ENCODE measurements around the gene OGFOD3. TPM values are rescaled to one million over a fixed set of nuclear protein-coding genes. Genes with fewer than 3 reads are reported as not detected.
A peak's percentile ranks its signal among the peaks of the same experiment; 100 is the strongest.
"Not testable (repeated sequence)": the region's sequence is repeated elsewhere in the genome, so short reads cannot be mapped to it uniquely, and the experiment has no call there.

Gene OGFOD3
- total RNA-seq, 1 donor from 2014 or later, result 23.5 TPM

DNA sequence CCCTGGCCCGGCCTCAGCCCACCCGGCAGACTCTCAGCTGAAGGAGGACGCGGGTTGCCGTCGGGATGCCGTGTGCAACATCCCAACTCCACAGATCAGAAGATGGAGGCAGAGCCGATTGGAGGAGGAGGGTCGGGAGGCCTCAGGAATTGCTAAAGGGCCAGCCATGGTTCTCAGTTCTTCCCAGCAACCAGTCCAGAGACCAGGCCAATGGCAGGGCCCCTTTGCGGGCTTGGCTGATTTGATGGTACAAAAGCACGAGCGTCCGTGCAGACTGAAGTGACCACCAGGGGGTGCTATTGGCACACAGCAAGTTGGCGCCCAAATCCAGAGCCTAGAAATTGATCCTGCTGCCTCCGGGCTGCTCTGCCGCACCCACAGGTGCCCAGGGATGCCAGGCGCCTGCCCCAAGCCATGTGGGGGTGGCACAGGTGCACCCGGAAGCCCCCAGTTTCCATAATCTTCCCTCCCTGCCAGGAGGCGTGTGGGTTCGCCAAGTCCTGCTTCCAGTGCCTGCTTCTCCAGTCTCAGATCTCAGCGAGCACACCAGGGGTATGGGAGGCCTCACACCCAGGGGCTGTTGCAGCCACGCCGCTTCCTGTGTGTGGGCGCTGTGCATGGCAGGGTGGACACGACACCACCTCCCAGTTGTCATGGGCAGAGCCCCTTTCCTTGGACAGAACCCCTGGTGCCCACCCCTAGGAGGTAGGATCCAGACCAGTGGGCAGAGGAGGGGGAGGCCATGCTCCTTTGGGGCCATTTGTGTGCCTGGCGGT is 66.5 kb downstream of the OGFOD3 start:
- ATAC-seq, result peak; percentile 74
- peak; percentile 89 for DNase-seq (ENCODE audit: missing footprints)
- intact Hi-C loops (cut with DNase I), result loop anchor here (1.0 to 10.0 kb wide), 3 partner anchors 62 to 423 kb away; no protein-coding TSS in a partner anchor

DNA sequence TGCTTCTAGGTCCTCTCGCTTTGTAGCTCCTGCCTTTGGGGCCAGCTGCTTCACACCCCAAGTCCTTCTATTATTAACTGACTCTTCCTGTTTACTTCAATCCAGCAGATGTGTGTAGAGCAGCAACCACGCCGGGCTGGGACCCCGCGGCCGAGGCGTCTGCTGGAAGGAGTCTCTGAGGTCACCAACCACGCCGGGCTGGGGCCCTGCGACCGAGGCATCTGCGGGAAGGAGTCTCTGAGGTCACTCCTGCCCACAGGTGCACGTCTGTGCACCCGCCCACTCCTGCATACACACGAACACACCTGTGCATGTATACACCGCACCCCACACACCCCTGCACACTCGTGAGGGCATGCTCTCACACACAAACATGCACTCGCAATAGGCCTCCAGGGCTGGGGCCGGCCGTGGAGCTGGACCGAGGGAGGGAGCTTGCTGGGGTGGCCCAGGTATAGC is 67.1 kb downstream of the OGFOD3 start:
- intact Hi-C loops (cut with DNase I), result loop anchor here (5.0 to 10.0 kb wide), 2 partner anchors 201 to 424 kb away; no protein-coding TSS in a partner anchor
- ATAC-seq (peak; percentile 17), DNase-seq (ENCODE audit: missing footprints) (no peak)

DNA sequence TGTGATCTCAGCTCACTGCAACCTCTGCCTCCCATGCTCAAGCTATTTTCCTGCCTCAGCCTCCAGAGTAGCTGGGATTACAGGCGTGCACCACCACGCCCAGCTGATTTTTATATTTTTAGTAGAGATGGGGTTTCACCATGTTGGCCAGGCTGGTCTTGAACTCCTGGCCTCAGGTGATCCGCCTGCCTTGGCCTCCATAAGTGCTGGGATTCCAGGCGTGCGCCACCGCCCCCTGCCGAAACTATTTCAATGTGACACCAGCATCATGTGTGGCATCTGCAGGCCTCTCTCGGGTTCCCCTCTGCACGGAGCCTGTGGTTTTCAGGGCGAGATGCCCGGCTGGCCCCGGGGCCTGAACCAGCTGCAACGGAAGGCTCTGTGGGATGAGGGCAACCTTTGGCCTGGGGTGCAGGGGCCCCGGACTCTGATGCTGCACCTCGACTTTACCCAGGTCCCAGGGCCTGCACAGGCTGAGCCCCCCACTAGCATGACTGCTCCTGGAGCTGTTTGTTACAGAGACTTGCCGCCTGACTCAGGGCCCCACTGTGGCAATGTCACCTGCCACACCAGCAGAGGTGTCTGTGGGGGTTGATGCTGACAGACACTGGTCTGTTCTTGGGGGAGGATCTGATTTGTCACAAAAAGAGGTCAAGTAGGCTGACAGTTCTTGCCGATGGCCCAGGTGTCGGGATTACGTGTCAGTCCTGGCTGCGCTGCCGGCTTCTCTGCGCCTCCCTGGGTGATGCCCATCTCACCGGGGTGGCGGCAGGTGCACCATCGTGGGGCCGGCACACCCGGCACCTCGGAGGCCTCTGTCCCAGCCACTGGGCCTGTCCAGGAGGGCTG is 68.0 kb downstream of the OGFOD3 start:
- ATAC-seq (no peak), DNase-seq (ENCODE audit: missing footprints) (peak; percentile 79)
- intact Hi-C loops (cut with DNase I), result loop anchor here (5.0 to 10.0 kb wide), 2 partner anchors 202 to 424 kb away; no protein-coding TSS in a partner anchor

DNA sequence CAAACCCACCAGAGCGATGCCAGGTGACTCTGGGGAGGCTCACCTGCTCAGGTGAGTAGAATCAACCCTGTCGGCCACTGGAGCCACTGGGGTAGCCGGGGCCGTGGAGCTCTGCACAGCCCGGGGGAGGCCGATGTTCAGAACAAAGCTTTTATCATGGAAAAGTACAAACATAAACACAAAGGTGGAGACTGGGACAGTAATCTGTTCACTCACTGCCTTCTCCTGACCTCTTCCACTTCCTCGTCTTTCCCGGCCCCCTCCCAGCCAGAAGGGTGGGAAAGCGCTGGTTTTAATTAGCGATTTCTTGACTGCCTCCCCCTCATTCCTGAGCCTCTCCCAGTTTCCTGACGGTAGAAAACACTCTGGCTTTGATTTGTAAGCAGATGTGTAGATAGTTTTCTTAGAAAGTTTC is 69.1 kb downstream of the OGFOD3 start:
- no peak for DNase-seq (ENCODE audit: missing footprints)
- intact Hi-C loops (cut with DNase I), result no loop called here
- ATAC-seq, result no peak

DNA sequence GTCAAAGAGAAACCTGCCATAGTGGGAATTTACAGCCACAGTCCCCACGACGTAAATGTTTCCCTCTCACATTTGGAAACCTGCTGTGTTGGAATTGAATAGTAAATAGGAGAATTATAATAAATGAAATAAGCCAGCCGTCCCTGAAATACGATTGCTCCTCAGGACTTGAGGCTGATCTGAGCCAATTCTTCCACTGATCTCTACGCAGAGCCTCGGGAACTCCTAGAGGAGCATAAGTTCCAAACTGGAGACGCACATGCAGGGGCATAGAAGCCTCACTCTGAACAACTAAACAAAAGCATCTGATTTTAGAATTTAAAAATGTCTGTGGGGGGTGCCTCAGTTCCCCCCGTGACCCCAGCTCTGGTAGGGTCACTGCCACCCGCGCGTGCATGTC is 69.5 kb downstream of the OGFOD3 start:
- no peak for DNase-seq (ENCODE audit: missing footprints)
- no peak for ATAC-seq
- intact Hi-C loops (cut with DNase I), result no loop called here

DNA sequence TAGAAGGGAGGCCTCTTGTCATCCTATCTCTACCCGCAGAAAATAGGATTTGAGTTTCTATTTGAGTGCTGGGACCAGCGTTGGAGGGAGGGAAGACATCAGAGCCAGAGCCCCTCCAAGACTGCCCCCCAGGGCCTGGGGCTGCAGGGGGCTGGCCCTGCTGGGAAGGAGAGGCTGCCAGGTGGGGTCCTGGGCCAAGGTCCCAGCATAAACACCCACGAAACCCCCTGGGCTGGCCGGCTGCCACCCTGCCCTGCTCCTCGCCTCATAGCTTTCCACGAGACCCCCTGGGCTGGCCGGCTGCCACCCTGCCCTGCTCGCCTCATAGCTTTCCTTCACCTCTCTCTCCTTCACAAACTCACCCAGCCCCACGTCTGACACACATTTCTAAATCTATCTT is 70.0 kb downstream of the OGFOD3 start:
- ATAC-seq (no peak), DNase-seq (ENCODE audit: missing footprints) (no peak)
- intact Hi-C loops (cut with DNase I), result no loop called here

DNA sequence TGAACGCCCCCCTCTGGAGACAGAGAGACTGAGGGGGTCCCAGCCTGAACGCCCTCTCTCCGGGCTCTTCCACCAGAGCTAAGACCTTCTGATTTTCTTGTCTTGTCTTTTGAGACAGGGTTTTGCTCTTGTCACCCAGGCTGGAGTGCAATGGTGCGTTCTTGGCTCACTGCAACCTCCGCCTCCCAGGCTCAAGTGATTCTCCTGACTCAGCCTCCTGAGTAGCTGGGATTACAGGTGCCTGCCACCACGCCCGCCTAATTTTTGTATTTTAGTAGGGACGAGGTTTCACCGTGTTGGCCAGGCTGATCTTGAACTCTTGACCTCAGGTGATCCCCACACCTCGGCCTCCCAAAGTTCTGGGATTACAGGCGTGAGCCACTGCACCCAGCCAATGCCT is 70.4 kb downstream of the OGFOD3 start:
- ATAC-seq; DNase-seq (ENCODE audit: missing footprints); intact Hi-C loops (cut with DNase I): not testable (repeated sequence)

DNA sequence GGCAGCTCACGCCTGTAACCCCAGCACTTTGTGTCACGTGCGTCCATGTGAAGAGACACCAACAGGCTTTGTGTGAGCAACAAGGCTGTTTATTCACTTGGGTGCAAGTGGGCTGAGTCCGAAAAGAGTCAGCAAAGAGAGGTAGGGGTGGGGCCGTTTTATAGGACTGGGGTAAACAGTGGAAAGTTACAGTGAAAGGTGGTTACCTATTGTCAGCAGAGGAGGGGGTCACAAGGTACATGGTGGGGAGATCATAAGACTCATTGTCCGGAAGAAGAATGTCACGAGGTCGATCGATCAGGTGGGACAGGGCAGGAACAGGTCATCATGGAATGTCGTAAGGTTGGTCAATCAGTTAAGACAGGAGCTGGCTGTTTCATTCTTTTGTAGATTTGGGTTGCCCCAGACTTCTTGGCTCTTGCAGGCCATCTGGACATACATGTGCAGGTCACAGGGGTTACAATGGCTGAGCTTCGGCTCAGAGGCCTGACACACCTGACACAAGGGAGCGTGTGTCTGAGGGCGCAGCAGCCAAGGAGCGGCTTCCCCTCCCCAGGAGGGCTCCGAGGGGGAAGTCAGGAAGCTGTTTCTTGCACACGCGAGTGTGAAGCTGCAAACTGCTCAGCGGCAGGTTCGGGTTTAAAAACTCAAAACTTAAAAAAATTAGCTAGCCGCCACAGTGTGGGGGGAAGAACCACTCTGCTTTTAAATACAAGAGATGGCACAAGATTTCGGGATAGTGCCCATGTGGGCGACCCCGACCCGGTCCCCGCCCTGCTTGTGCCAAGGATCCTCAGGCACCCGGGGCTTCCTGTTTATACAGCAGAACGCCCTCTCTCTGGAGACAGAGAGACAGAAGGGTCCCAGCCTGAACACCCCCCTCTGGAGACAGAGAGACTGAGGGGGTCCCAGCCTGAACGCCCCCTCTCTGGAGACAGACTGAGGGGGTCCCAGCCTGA is 71.8 kb downstream of the OGFOD3 start:
- ATAC-seq, result no peak
- intact Hi-C loops (cut with DNase I), result no loop called here
- peak; percentile 51 for DNase-seq (ENCODE audit: missing footprints)

DNA sequence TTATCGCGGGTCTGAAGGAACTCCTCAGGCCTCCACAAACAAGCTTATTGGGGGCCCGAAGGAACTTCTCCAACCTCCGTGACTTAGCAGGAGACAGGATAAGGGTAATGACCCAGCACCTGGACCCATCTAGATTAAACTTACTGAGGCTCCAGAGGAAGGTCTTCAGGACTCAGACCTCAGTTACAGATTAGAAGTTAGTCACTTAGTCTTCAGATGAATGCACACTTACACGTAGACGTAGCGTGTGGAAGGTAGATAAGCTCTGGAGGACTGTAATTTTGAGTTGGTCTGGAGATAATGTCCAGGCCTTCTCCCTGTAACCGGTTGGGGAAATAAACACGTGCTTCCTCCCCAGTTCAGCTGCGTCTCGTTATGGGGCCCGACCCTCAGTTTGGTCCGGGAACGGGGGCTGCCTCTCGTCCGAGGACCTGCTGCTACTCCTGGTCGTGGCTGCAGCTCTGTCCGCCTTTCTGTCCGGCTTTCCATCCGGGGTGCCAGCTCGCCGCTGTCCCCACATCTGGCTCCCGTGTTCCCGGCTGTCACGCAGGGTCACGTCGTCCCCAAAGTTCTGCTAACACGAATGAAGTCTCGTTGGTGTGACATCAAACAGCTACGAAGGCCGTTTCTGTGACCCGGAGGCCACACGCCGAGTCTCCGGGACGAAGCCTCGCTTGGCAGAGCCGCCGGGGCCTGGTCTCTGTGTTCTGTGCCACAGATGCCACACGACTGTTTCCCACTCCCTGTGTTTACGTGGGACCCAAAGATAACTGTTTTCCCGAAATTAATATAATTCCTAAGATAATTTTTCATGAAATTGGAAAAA is 73.0 kb downstream of the OGFOD3 start:
- ATAC-seq, result no peak
- intact Hi-C loops (cut with DNase I), result no loop called here
- DNase-seq (ENCODE audit: missing footprints), result no peak

DNA sequence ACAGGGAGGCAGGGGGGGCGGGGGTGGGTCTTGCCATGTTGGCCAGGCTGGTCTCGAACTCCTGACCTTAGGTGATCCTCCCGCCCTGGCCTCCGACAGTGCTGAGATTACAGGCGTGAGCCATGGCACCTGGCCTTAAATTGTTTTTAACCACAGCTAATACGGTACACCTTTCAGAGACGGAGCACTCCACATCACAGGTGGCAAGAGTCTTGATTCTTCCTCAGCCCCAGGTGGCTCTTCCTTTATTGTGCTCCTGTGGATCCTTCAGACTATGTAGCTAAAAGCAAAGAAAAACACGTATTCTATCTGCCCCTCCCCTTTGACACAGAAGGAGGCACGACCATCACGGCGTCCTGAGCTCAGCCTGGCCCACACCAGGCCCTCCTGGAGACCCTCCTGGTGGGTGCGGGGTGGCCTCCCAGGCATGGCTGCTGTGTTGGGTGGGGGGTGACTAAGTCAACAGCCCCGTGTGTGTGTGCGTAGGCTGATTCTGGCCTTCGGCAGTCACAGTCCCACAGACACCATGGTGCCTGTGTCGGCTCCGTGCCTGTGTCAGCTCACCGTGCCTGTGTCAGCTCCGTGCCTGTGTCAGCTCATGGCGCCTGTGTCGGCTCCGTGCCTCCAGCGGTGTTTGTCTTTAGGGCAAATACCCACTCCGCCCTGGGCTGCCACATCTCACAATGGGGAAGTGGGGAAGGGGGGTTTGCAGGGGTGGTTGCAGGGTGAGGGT is 74.0 kb downstream of the OGFOD3 start:
- DNase-seq (ENCODE audit: missing footprints) (peak; percentile 58), ATAC-seq (no peak)

DNA sequence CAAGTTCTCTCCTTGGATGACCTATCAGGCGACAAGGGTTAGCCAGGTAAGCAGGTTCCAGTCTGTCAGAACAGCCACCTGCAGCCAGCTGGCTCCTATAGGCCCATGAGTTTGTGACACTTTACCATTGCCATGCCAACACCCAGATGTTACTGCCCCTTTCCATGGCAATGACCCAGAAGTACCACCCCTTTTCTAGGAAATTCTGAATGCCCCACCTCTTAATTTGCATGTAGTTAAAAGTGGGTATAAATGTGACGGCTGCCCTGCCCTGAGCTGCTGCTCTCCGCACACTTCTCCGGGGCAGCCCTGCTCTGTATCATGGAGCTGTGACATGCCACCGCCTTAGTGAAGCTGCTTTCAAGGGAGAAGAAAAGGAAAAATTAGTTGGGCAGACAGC is 74.8 kb downstream of the OGFOD3 start:
- intact Hi-C loops (cut with DNase I), result no loop called here
- ATAC-seq, result no peak
- DNase-seq (ENCODE audit: missing footprints), result no peak

More for the DNA sequence above, 74.0 kb downstream of the OGFOD3 start:
- intact Hi-C loops (cut with DNase I), result no loop called here

DNA sequence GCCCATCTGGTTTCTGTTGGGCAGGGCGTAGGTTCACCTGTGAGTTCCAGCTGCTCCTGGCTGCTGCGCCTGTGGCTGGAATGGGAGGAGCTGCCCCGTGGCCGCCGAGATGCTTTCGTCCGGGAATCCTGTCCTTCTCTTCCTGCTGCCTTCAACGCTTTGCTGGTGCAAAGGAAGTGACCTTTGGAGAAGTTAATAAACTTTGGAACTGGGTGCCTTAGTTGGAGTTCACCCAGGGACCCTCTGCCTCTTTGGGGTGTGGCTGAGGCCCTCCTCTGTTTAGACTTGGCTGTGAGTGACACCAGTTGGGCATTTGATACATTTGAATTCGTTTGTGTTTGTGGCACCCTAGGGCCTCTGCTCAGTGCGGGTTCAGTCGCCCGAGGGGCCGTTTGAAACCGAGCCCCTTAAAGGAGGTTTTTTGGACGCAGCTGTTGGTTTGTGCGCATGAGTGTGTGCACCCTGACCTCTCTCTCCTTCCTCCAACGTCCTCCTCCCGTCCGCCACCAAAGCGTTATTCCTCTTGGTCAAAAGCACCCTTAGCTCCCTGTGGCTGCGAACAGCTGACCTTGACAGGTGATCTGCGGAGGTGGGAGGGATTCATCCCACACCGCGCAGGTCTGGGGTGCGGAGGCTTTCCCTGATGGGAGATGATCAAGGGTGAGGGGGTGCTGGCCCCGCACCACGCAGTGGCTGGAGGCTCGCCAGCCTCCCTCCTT is 75.9 kb downstream of the OGFOD3 start:
- DNase-seq (ENCODE audit: missing footprints), result no peak
- intact Hi-C loops (cut with DNase I), result no loop called here

DNA sequence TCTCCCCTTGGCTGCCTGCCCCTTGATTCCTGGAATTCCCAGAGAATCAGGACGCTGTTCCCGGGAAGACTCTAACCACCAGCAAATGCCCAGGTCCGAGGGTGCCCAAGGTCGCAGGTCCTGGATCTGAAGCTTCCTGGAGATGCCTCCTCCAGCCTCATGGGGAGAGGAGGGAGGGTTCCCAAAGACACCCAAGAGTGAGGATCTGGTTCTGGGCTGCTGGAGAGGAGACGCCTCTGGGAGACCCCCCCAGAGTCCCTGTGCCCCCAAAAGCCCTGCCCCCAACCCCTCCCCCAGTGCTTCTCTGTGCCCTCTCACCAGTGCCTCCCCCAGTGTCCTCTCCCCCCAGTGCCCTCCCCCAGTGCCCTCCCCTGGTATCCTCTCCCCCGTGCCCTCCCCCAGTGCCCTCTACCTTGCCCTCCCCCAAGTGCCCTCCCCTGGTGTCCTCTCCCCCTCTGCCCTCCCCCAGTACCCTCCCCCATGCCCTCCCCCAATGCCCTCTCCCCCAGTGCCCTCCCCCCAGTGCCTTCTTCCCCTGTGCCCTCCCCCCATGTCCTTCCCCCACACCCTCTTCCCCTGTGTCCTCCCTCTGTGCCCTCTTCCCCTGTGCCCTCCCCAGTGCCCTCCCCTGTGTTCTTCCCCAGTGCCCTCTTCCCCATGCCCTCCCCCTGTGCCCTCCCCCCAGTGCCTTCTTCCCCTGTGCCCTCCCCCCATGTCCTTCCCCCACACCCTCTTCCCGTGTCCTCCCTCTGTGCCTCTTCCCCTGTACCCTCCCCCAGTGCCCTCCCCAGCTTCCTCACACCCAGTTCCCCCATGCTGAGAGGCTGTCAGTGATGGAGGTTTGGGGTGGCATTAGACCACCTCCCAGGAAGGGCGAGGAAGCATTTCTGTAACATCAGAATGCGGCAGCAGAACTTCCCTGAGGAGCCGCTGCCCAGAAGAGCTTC is 78.5 kb downstream of the OGFOD3 start:
- intact Hi-C loops (cut with DNase I), result no loop called here
- ATAC-seq, result peak; percentile 5
- DNase-seq (ENCODE audit: missing footprints), result peak; percentile 68

More for the DNA sequence above, 75.9 kb downstream of the OGFOD3 start:
- no peak for ATAC-seq

Measured in Right ventricle myocardium inferior (tissue), 1 donor.